ENCODE results near the gene SPSB2.

Gene SPSB2

GRCh38 chr12:6832125-6832524 lies 41.0 kb downstream of the SPSB2 start:
- no peak for DNase-seq (ENCODE audit: low read depth)

- DNase-seq (ENCODE audit: low read depth), result no peak
These were observed 41.6 kb downstream of the SPSB2 start for GRCh38 chr12:6831450-6831995.

- DNase-seq (ENCODE audit: low read depth), result no peak
These were observed 42.1 kb downstream of the SPSB2 start for GRCh38 chr12:6830999-6831398.

- no peak for DNase-seq (ENCODE audit: low read depth)
These were observed 42.7 kb downstream of the SPSB2 start for GRCh38 chr12:6830286-6830890.

GRCh38 chr12:6829536-6830220 lies 43.4 kb downstream of the SPSB2 start:
- no peak for DNase-seq (ENCODE audit: low read depth)

- peak; percentile 33 for DNase-seq (ENCODE audit: low read depth)
These were observed 44.1 kb downstream of the SPSB2 start for GRCh38 chr12:6828781-6829535.

- DNase-seq (ENCODE audit: low read depth), result no peak
These were observed 44.9 kb downstream of the SPSB2 start, which contains the start of gene P3H3 for GRCh38 chr12:6827982-6828780. Gene P3H3 (plus strand): TSS chr12:6828407. CDS start chr12:6828441, 34 bp downstream.

GRCh38 chr12:6827437-6827911 lies 45.6 kb downstream of the SPSB2 start:
- no peak for DNase-seq (ENCODE audit: low read depth)

GRCh38 chr12:6826734-6827436 lies 46.2 kb downstream of the SPSB2 start:
- no peak for DNase-seq (ENCODE audit: low read depth)

GRCh38 chr12:6826125-6826733 lies 46.9 kb downstream of the SPSB2 start:
- DNase-seq (ENCODE audit: low read depth), result no peak

GRCh38 chr12:6825398-6826124 lies 47.5 kb downstream of the SPSB2 start:
- peak; percentile 68 for DNase-seq (ENCODE audit: low read depth)

- no peak for DNase-seq (ENCODE audit: low read depth)
These were observed 48.2 kb downstream of the SPSB2 start for GRCh38 chr12:6824901-6825381.

GRCh38 chr12:6824085-6824775 lies 48.9 kb downstream of the SPSB2 start:
- DNase-seq (ENCODE audit: low read depth), result no peak

- no peak for DNase-seq (ENCODE audit: low read depth)
These were observed 49.7 kb downstream of the SPSB2 start for GRCh38 chr12:6823182-6824084.

GRCh38 chr12:6822426-6823135 lies 50.5 kb downstream of the SPSB2 start:
- DNase-seq (ENCODE audit: low read depth), result no peak

- no peak for DNase-seq (ENCODE audit: low read depth)
These were observed 51.3 kb downstream of the SPSB2 start, which contains the start of gene GPR162 for GRCh38 chr12:6821591-6822425. Gene GPR162 (plus strand): TSS chr12:6821821. CDS start chr12:6823899, 2,078 bp downstream.
